ENCODE data around the gene KLHL10. TPM values are rescaled to one million over a fixed set of nuclear protein-coding genes. Genes with fewer than 3 reads are reported as not detected.
"Not testable (repeated sequence)": the region's sequence is repeated elsewhere in the genome, so short reads cannot be mapped to it uniquely, and the experiment has no call there.

The KLHL10 gene
- polyA plus RNA-seq, 2 of the 4 experiments (the other 2 are of a cell fraction): 0.12 to 0.13 TPM

DNA sequence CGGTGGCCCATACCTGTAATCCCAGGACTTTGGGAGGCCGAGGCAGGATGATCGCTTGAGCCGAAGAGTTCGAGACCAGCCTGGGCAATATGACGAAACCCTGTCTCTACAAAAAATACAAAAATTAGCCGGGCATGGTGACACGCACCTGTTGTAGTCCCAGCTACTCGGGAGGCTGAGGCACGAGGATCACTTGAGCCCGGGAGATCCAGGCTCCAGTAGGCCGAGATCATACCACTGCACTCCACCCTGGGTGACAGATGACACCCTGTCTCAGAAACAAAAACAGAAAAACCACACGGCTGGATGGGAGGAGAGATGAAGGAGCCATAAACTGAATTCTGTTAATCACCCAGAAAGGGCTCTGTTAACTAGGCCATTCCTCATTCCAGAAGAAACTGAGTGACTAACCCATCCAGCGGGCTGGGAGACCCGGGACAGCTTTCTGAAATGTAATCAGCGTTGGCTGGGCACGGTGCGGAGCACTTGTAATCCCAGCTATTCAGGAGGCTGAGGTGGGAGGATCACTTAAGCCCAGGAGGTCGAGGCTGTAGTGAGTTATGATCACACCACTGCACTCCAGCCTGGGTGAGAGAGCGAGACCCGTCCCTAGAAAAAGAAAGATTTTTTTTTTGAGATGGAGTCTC is 952 bp upstream of the KLHL10 start:
- CTCF ChIA-PET: interaction anchor here (0.6 to 2.9 kb wide), 6 partner anchors 11 to 126 kb away, joined by 3 to 11 read pairs (median 4); no protein-coding TSS in a partner anchor
- H3K9me3 ChIP-seq: no peaks in the 10 kb centered on the region
- peak overlapping the region; percentile 87 to 97 for H3K27ac ChIP-seq
- H3K4me2 ChIP-seq: peak overlapping the region; percentile 81
- TF ChIP-seq, protein P1, sequence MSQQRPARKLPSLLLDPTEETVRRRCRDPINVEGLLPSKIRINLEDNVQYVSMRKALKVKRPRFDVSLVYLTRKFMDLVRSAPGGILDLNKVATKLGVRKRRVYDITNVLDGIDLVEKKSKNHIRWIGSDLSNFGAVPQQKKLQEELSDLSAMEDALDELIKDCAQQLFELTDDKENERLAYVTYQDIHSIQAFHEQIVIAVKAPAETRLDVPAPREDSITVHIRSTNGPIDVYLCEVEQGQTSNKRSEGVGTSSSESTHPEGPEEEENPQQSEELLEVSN (IDR thresholded peaks at IDR 0.05; ENCODE audit: borderline replicate concordance, low read depth): no peak
- TF ChIP-seq CHD2 (IDR thresholded peaks at IDR 0.05; ENCODE audit: low read length, partially characterized antibody) (no peak), ZNF302 (CRISPR knock-in tag; IDR thresholded peaks at IDR 0.05) (no peak), JUNB (IDR thresholded peaks at IDR 0.05) (no peak), ZSCAN20 (CRISPR knock-in tag; IDR thresholded peaks at IDR 0.05) (no peak), FOSL2 (IDR thresholded peaks at IDR 0.05) (no peak), FOSL2 (CRISPR knock-in tag; IDR thresholded peaks at IDR 0.05) (no peak), NPAS2 (CRISPR knock-in tag; IDR thresholded peaks at IDR 0.05; ENCODE audit: borderline replicate concordance) (no peak)
- WGBS (ENCODE audit: missing lambda C conversion rate): 48% methylated on average over 21 of the region's 21 CpGs
- H3K4me1 ChIP-seq: peaks cover 13% of the 10 kb centered on the region
- ATAC-seq: no peak
- DNase-seq (ENCODE audit: low read depth in 1 of 2, low spot score in 1 of 2): no peak
- FAIRE-seq: no peak
- peak overlapping the region; percentile 74 for H3K4me3 ChIP-seq
- POLR2A ChIA-PET: no interaction called here

DNA sequence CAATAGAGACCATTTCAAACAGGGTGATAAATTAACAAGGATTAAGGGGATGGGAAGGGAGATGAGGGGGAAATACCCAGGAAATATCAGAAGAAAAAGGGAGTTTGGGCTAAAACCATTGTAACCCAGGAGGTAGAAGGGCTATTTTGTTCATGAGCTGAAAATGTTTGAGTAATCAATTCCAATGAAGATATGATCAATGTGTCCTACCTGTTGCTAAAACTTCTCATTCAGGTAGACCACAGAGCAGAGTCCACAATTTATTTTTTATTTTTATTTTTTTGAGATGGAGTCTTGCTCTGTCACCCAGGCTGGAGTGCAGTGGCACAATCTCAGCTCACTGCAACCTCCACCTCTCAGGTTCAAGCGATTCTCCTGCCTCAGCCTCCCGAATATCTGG is 1.8 kb downstream of the KLHL10 start:
- CTCF ChIA-PET: interaction anchor here (0.9 to 2.0 kb wide), 3 partner anchors 12 to 38 kb away, joined by 3 to 4 read pairs (median 4); partner anchors contain the start of gene P3H4
- 82% methylated on average over 2 of the region's 2 CpGs for WGBS (ENCODE audit: missing lambda C conversion rate)

GRCh38 chr17:41840781-41841180 is 3.2 kb downstream of the KLHL10 start:
- H3K27ac ChIP-seq; H3K4me2 ChIP-seq; ATAC-seq; DNase-seq (ENCODE audit: low read depth in 1 of 2, low spot score in 1 of 2); H3K4me3 ChIP-seq; POLR2A ChIA-PET; FAIRE-seq; H3K9me3 ChIP-seq; H3K4me1 ChIP-seq: not testable (repeated sequence)
- 87% methylated on average over 6 of the region's 6 CpGs for WGBS (ENCODE audit: missing lambda C conversion rate)
- CTCF ChIA-PET: interaction anchor here (2.2 to 2.9 kb wide), 2 partner anchors 23 to 39 kb away, joined by 8 to 14 read pairs; no protein-coding TSS in a partner anchor

More for the DNA sequence above, 1.8 kb downstream of the KLHL10 start:
- ATAC-seq; POLR2A ChIA-PET; H3K27ac ChIP-seq; H3K4me3 ChIP-seq; H3K9me3 ChIP-seq; FAIRE-seq; DNase-seq (ENCODE audit: low read depth in 1 of 2, low spot score in 1 of 2); H3K4me2 ChIP-seq: not testable (repeated sequence)
- peaks cover 13% of the 10 kb centered on the region for H3K4me1 ChIP-seq

- DNase-seq (ENCODE audit: low read depth in 1 of 2, low spot score in 1 of 2) (no peak), FAIRE-seq (no peak), ATAC-seq (0 out of 6 replicates have a peak, but pooled peaks of 1 of the 2 experiments have one; percentile 10)
- Histone ChIP-seq H3K4me3 (no peak overlapping the region), H3K27ac (no peak overlapping the region), H3K4me1 (peaks cover 9% of the 10 kb centered on the region; the same call in 2 of the 3 replicates), H3K4me2 (no peak overlapping the region), H3K9me3 (no peaks in the 10 kb centered on the region)
- POLR2A ChIA-PET: no interaction called here
- TF ChIP-seq SREBF2 (IDR thresholded peaks at IDR 0.05) (no peak), FOSL2 (IDR thresholded peaks at IDR 0.05) (no peak), FOSL2 (CRISPR knock-in tag; IDR thresholded peaks at IDR 0.05) (no peak), NFE2L2 (conservative IDR thresholded peaks at IDR 0.05; ENCODE audit: low read length) (no peak), HOXB5 (CRISPR knock-in tag; IDR thresholded peaks at IDR 0.05) (no peak), CBX2 (IDR thresholded peaks at IDR 0.05; ENCODE audit: borderline replicate concordance, low read depth) (no peak), FOXS1 (CRISPR knock-in tag; IDR thresholded peaks at IDR 0.05) (no peak), CEBPB (IDR thresholded peaks at IDR 0.05) (no peak), FOSB (CRISPR knock-in tag; IDR thresholded peaks at IDR 0.05) (no peak), PHF8 (IDR thresholded peaks at IDR 0.05; ENCODE audit: borderline replicate concordance, low read depth) (no peak), RAD21 (conservative IDR thresholded peaks at IDR 0.05 in 1 of 2, IDR thresholded peaks at IDR 0.05 in 1 of 2) (no peak), HOXA7 (CRISPR knock-in tag; IDR thresholded peaks at IDR 0.05) (no peak)
- TF ChIP-seq, protein P2, sequence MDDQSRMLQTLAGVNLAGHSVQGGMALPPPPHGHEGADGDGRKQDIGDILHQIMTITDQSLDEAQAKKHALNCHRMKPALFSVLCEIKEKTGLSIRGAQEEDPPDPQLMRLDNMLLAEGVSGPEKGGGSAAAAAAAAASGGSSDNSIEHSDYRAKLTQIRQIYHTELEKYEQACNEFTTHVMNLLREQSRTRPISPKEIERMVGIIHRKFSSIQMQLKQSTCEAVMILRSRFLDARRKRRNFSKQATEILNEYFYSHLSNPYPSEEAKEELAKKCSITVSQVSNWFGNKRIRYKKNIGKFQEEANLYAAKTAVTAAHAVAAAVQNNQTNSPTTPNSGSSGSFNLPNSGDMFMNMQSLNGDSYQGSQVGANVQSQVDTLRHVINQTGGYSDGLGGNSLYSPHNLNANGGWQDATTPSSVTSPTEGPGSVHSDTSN (IDR thresholded peaks at IDR 0.05): no peak
- TF ChIP-seq, protein P3, sequence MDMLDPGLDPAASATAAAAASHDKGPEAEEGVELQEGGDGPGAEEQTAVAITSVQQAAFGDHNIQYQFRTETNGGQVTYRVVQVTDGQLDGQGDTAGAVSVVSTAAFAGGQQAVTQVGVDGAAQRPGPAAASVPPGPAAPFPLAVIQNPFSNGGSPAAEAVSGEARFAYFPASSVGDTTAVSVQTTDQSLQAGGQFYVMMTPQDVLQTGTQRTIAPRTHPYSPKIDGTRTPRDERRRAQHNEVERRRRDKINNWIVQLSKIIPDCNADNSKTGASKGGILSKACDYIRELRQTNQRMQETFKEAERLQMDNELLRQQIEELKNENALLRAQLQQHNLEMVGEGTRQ (IDR thresholded peaks at IDR 0.05): no peak
- 87% methylated on average over 6 of the region's 6 CpGs for WGBS (ENCODE audit: missing lambda C conversion rate)
- CTCF ChIA-PET: interaction anchor here (1.5 kb wide), 1 partner anchor 107 kb away, joined by 3 read pairs; no protein-coding TSS in a partner anchor
Measured at GRCh38 chr17:41844971-41845370, 7.3 kb downstream of the KLHL10 start.

Data from A549 (cell line).